K562 (cell line): ENCODE data around the gene RGMB. TPM values are rescaled to one million over a fixed set of nuclear protein-coding genes. Genes with fewer than 3 reads are reported as not detected.

ENCODE experiments used
- NR3C1 ChIP-seq: sonication (generic); formaldehyde crosslinking; IDR thresholded peaks from 2 replicates; pipeline ENCODE4 v1.8.1; 2022; ENCODE audit warnings: missing genetic modification reagents
- POLR2B ChIP-seq: fragments of 450-650 bp; IDR thresholded peaks from 2 replicates; pipeline ENCODE4 v1.6.1; 2018; ENCODE audit warnings: low read depth; ENCODE audit not compliant: partially characterized antibody
- POLR2H ChIP-seq: IDR thresholded peaks from 2 replicates; pipeline ENCODE4 v1.6.1; 2016; ENCODE audit warnings: missing genetic modification characterization, low read depth, mild to moderate bottlenecking, control low read depth, missing compliant biosample characterization, moderate library complexity
- RCOR1 ChIP-seq, 2 experiments: IDR thresholded peaks; 2 replicates each; pipeline ENCODE4 v1.6.1; 2012; ENCODE audit warnings: low read depth in 2 of 2, low read length in 2 of 2, borderline replicate concordance in 1 of 2, improper control_type of control experiment in 1 of 2
- SMARCC2 ChIP-seq: fragments of 450-650 bp; IDR thresholded peaks from 2 replicates; pipeline ENCODE4 v1.6.1; 2017; ENCODE audit warnings: antibody characterized with exemption, moderate library complexity, mild to moderate bottlenecking, low read depth
- SMC3 ChIP-seq: conservative IDR thresholded peaks from 2 replicates; pipeline ENCODE4 v1.6.1; 2011; ENCODE audit warnings: low read depth, low read length, improper control_type of control experiment; ENCODE audit not compliant: insufficient read depth
- SRF ChIP-seq, 2 experiments: fragments of 250-450, 450-650 bp in 1 of 2; sonication (Bioruptor Pico) in 1 of 2; sonication (generic) in 1 of 2; formaldehyde crosslinking; IDR thresholded peaks; 2 replicates each; pipeline versions ENCODE4 v1.5.0 to v1.5.1; 2020 to 2022; ENCODE audit warnings: mild to moderate bottlenecking in 1 of 2, missing genetic modification reagents in 1 of 2
- ZNF354B ChIP-seq: fragments of 250-450 bp; sonication (Bioruptor Pico); IDR thresholded peaks from 2 replicates; pipeline ENCODE4 v1.4.0; 2020
- ZNF507 ChIP-seq: conservative IDR thresholded peaks from 2 replicates; pipeline ENCODE4 v1.6.1; 2017; ENCODE audit warnings: missing genetic modification characterization, missing compliant biosample characterization
- ZSCAN29 ChIP-seq: fragments of 450-650 bp; IDR thresholded peaks from 2 replicates; pipeline ENCODE4 v1.6.1; 2017
- polyA plus RNA-seq, 8 experiments: library from polyadenylated mRNA; depleted of rRNA in 4 of 8; stranded (reverse) in 5 of 8; unstranded in 3 of 8; fragments of >200 nt; fragmentation: Nextera tagmentation in 2 of 8; fragmentation: Illumina TruSeq in 1 of 8; extraction: Ambion mirVana in 2 of 8; extraction: Trizol in 1 of 8; gene quantifications; 2 replicates each; pipeline versions ENCODE4 v1.2.1 to v1.2.3, GENCODE V29; 2011 to 2014; ENCODE audit warnings: inconsistent platforms in 1 of 8, missing spikeins in 1 of 8
- total RNA-seq, 7 experiments: library from RNA; depleted of rRNA in 6 of 7; stranded (reverse); fragments of >200 nt in 6 of 7; fragmentation: Illumina TruSeq in 2 of 7; extraction: Trizol in 2 of 7; gene quantifications; 2 replicates each; pipeline versions ENCODE4 v1.2.1 to v1.2.3, GENCODE V29; 2011 to 2021; ENCODE audit warnings: low replicate concordance in 1 of 7
- TF ChIP-seq, protein P1 (sequence below): fragments of 450-650 bp; formaldehyde crosslinking; IDR thresholded peaks from 2 replicates; pipeline ENCODE4 v1.4.0; 2020; ENCODE audit warnings: mild to moderate bottlenecking, moderate library complexity
- TF ChIP-seq, protein P2 (sequence below), 2 experiments: fragments of 450-650 bp; formaldehyde crosslinking in 1 of 2; IDR thresholded peaks; 2 replicates each; pipeline versions ENCODE4 v1.4.0 to v1.6.1; 2014 to 2020; ENCODE audit warnings: mild to moderate bottlenecking in 2 of 2, borderline replicate concordance in 1 of 2, low read depth in 1 of 2
- TF ChIP-seq, protein P3 (sequence below): fragments of 200-800 bp; sonication (Bioruptor generic); IDR thresholded peaks from 2 replicates; pipeline ENCODE4 v1.6.1; 2017; ENCODE audit warnings: missing genetic modification characterization, missing compliant biosample characterization

RGMB gene
- total and polyA plus RNA-seq, 9 of the 15 experiments (the other 6 are each of a cell fraction or from before 2014, with no cell fraction given): 0.03 to 0.38 TPM; not detected in 7

DNA sequence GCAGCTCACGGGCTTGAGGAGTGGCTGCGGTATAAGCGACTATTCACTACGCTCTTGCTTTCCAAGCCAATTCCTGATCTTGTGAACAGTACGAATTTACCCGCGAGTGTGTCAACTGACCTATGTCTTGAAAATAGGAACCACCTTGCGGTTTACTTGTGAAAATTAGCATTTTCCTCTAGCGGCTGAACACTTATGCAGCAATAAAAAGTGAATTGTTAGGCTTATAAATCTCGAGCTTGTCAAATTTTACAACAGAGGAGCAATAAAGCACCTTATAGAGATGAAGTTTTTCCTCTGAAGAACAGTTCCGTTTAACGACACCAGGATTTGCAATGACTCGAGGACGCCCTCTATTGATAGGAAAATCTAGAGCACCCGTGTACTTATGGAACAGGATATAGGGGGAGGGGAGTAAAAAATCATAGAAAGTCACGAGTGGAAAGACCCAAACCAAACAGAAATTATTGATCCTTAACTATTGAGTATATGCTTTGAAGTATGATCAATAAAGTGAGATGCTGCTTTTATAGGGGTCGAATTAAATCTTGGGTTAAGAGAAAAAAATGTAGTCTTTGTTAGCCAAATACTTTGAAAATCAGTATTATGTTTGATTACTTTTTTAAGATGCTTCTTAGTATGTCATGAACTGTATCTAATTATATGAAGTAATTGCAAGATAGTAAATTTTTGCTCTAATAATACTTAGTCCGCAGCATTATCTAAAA is 1.9 kb upstream of the RGMB start (continued):
- TF ChIP-seq ZNF354B (no peak), POLR2H (tag) (no peak), ZSCAN29 (no peak), SMARCC2 (no peak), POLR2B (no peak), NR3C1 (CRISPR knock-in tag) (no peak), SMC3 (0 out of 2 replicates have a peak, but pooled peaks have one; percentile 5), RCOR1 (IDR thresholded peaks at IDR 0.05; ENCODE audit: borderline replicate concordance in 1 of 2, low read depth in 2 of 2, low read length in 2 of 2) (no peak), SRF (CRISPR knock-in tag; IDR thresholded peaks at IDR 0.05) (no peak), ZNF507 (tag) (no peak)
- TF ChIP-seq, protein P1, sequence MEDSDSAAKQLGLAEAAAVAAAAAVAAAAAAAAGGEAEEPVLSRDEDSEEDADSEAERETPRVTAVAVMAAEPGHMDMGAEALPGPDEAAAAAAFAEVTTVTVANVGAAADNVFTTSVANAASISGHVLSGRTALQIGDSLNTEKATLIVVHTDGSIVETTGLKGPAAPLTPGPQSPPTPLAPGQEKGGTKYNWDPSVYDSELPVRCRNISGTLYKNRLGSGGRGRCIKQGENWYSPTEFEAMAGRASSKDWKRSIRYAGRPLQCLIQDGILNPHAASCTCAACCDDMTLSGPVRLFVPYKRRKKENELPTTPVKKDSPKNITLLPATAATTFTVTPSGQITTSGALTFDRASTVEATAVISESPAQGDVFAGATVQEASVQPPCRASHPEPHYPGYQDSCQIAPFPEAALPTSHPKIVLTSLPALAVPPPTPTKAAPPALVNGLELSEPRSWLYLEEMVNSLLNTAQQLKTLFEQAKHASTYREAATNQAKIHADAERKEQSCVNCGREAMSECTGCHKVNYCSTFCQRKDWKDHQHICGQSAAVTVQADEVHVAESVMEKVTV (CRISPR knock-in tag): peak; percentile 29; the same call in 1 of the 2 replicates
- TF ChIP-seq, protein P2, sequence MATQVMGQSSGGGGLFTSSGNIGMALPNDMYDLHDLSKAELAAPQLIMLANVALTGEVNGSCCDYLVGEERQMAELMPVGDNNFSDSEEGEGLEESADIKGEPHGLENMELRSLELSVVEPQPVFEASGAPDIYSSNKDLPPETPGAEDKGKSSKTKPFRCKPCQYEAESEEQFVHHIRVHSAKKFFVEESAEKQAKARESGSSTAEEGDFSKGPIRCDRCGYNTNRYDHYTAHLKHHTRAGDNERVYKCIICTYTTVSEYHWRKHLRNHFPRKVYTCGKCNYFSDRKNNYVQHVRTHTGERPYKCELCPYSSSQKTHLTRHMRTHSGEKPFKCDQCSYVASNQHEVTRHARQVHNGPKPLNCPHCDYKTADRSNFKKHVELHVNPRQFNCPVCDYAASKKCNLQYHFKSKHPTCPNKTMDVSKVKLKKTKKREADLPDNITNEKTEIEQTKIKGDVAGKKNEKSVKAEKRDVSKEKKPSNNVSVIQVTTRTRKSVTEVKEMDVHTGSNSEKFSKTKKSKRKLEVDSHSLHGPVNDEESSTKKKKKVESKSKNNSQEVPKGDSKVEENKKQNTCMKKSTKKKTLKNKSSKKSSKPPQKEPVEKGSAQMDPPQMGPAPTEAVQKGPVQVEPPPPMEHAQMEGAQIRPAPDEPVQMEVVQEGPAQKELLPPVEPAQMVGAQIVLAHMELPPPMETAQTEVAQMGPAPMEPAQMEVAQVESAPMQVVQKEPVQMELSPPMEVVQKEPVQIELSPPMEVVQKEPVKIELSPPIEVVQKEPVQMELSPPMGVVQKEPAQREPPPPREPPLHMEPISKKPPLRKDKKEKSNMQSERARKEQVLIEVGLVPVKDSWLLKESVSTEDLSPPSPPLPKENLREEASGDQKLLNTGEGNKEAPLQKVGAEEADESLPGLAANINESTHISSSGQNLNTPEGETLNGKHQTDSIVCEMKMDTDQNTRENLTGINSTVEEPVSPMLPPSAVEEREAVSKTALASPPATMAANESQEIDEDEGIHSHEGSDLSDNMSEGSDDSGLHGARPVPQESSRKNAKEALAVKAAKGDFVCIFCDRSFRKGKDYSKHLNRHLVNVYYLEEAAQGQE (IDR thresholded peaks at IDR 0.05; ENCODE audit: borderline replicate concordance): peak; percentile 11; the same call in 1 of the 2 replicates
- TF ChIP-seq, protein P2 (CRISPR knock-in tag; IDR thresholded peaks at IDR 0.05; ENCODE audit: low read depth): no peak
- TF ChIP-seq, protein P3, sequence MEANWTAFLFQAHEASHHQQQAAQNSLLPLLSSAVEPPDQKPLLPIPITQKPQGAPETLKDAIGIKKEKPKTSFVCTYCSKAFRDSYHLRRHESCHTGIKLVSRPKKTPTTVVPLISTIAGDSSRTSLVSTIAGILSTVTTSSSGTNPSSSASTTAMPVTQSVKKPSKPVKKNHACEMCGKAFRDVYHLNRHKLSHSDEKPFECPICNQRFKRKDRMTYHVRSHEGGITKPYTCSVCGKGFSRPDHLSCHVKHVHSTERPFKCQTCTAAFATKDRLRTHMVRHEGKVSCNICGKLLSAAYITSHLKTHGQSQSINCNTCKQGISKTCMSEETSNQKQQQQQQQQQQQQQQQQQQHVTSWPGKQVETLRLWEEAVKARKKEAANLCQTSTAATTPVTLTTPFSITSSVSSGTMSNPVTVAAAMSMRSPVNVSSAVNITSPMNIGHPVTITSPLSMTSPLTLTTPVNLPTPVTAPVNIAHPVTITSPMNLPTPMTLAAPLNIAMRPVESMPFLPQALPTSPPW (CRISPR knock-in tag): no peak
